HG02759 (cell line): ENCODE results near the gene PEX11A.
A peak's percentile ranks its signal among the peaks of the same experiment; 100 is the strongest.

Experiments used
- ATAC-seq: cut with Tn5 transposase; IDR thresholded peaks from one replicate; pipeline ENCODE4 v1.9.1; 2021; ENCODE audit warnings: mild to moderate bottlenecking, moderate library complexity; ENCODE audit not compliant: unreplicated experiment

Gene PEX11A

DNA sequence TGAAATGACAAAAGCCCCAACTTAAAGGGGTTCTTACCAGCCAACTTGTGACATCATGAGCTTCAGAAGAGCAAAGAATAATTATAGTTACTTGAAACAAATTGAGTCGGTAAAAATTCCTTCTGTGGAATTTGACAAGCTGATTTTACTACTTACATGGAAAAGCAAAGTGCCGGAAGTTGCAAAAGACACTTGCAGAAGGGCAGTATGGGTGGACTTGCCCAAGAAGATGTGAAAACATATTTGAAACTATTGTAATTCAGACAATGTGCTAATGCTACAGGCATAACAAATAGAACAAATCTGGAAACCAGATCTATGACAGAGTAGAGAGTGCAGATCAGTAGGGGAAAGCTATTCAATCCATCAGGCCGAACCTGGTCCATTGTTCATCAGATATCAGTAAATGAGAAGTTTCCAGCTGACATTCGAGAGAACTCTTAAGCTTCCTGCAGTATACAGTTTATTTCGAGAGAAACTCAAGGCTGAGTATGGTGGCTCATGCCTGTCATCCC lies 32.8 kb downstream of the PEX11A start:
- no peak for ATAC-seq

DNA sequence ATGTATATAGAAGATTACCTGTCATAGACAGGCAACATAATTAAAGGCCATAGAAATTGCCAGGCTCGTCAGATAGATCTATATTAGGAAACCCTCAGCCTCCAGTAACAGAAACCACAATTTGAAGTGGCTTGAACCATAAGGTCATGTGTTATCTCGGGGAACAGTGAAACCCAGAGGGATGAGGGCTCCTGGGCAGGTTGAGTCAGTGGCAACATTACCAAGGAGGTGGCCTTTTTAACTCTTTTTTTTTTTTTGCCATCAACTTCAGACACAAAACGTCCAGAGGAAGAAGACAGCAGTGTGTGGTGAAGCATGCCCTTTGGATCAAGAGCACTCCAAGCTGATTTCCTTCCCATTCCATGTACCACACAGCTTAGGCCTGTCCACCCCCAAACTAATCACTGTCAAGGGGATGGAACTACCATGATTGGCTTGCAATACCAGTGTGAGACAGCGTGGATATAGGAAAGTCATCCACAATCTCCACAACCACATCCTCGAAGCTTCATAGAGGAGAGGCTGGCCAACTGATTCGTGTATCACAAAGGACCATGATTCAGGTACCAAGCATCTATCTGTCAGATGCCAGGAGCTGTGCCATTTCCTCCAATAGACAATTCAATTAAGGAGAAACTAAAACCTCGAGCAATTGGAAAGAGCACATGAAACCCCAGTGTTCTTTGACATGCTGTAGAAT lies 34.3 kb downstream of the PEX11A start:
- ATAC-seq: no peak

DNA sequence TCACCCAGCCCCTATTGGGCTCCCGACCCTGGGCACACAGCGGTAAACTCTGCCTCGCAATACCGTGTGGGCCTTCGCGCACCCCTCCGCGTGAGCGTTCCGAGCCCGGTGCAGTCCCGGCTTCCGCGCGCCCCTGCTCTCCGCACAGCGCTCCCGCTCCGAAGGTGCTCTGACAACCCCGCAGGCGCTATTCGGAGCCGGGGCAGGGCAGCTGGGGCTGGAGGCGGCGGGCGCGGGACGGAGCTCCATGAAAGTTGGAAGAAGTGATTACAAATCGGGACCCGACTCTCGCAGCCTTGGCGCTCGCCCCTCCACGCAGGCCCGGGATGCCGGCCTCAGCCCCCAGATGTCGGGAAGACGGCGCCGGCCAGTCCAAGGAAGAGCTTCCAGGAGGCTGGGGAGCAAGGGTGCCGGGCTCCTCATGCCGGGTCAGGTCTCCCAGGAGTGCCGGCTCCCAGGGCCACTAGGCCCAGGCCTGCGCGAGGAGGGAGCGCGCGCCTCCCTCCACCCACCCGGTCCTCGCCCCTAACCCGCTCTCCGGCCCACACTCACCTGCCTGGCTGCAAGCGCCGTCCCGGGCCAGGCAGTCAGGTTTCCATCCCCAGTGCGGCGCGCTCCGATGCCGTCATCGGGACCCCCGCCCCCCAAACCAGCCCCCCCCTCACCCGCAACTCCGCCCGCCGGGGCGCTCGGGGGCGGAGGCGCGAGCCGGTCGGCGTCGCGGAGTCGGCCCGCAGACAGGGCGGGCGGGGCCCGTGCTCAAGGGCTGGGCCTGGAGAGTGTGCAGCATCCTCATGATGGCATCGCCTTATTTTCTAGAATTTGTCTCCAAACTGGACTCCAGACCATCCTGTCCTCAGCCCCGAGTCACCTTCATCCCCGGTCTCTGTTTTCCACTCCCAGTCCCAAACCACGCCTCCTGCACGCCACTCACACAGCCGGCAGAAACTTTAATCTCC lies 35.4 kb downstream of the PEX11A start, which contains the start of gene KIF7:
TSS of gene KIF7 (minus strand) at position 621 of the 959 bp plus-strand sequence. CDS start 2,537 bp downstream, outside the sequence.
- peak; percentile 43 for ATAC-seq

DNA sequence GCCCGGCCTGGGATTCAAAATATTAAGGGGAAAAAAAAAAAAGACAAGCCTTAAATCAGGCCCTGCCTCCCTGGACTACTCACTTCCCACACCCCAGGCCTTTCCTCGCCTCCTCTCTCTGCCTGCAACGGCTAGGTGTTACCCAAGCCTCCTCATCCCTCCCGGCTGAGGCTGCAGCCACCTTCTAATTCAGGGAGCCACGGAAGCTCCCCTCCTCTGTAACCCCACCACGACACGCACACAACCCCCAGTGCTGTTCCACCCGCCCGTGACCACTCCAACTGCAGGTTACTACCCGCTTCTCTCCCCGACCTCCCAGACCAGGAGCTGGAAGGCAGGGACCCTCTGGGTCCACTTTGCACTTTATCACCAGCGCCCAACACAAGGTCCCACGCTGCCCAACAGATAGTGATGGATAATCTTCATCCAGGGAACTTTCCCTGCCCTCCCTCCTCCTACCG lies 36.2 kb downstream of the PEX11A start:
- no peak for ATAC-seq

GRCh38 chr15:89653578-89653977 lies 37.0 kb downstream of the PEX11A start:
- ATAC-seq: no peak

- ATAC-seq: no peak
Observed at GRCh38 chr15:89652666-89653065, 37.9 kb downstream of the PEX11A start.

DNA sequence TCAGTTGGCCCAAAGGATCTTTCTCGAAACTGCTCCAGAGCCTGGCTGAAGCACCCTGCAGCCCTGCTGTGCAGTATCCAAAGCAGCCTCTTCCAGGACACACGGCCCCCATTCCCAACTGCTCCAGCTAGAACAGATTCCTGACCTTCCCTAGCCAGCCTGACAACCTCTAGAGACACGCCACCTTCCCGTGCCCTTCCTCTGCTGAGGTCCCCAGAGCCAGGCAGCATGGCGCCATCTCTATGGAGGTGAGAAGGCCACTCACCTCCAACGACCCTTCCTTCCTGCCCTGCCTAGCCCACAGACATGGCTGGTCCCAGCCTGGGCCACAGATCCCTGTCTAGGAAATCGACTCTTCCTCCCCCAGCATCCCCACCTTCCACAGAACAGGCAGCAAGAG lies 38.4 kb downstream of the PEX11A start:
- ATAC-seq: no peak

GRCh38 chr15:89649716-89650115 lies 40.8 kb downstream of the PEX11A start:
- ATAC-seq: no peak

DNA sequence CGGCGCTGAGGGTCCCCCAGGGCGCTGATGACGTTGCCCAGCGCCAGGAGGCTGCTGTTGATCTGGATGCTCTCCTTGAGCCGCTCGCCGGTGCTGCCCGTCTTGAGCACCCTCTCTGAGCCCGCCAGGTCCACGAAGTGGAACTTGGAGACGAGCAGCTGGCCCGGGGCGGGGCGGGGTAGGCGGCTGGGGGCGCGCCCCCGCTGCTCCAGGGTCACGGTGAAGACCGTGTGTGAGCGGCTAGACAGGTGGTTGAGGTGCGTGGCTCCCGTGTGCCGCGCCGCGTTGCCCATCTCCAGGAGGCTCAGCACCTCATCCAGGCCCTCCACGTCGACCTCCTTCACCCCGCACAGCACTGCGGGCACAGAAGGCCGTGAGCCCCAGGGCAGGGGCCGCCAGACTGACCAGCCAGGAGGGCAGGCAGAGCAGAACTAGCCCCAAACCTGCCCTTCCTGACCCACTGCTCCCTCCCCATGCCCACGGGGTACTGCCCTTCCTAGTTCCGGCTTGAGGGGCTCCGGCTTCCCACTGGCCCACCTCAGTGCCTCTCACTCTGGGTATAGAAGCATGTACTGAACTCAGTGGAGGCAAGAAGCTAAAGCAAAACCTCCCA lies 41.4 kb downstream of the PEX11A start:
- no peak for ATAC-seq

DNA sequence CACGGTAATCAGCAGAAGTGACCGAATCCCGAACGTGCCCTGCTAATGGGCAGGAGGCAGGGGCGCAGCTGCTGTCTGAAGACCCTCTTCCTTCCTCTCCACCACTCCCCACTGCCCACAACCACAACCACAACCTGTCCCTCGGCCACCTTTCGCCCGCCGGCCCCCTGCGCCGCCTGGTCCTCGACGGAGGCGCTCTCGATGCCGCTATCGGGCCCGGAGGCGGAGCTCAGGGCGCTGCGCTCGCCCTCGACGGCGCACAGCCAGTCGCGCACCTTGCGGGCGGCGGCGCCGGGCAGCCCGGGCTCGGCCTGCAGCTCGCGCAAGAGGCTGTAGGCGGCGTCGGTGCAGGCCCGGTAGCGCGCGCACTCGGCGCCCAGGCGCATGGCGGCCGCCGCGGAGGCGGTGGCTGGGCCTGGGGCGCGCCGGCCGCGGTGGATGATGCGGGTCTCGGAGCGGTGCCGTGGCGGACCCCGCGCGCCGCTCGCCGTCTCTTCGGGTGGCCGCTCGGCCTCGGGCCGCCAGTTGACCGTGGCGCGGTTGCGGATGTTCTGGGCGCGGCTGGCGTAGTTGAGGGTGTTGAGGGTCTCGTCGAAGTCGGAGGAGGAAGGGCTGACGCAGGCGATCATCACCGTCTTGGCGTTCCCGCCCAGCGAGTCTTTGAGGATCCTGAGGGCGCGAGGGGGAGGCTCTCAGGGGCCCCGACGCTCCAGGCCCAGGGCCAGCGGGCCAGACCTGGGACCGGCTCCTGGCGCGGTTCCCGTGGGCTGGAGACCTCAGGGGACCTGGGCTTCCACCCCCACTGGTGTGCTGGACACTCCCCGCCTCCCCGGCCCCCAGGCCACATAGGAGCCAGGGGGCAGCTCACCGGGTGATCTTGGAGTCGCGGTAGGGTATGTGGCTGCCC lies 42.2 kb downstream of the PEX11A start:
- ATAC-seq: no peak

- ATAC-seq: no peak
Observed at GRCh38 chr15:89647191-89647851, 43.2 kb downstream of the PEX11A start.

DNA sequence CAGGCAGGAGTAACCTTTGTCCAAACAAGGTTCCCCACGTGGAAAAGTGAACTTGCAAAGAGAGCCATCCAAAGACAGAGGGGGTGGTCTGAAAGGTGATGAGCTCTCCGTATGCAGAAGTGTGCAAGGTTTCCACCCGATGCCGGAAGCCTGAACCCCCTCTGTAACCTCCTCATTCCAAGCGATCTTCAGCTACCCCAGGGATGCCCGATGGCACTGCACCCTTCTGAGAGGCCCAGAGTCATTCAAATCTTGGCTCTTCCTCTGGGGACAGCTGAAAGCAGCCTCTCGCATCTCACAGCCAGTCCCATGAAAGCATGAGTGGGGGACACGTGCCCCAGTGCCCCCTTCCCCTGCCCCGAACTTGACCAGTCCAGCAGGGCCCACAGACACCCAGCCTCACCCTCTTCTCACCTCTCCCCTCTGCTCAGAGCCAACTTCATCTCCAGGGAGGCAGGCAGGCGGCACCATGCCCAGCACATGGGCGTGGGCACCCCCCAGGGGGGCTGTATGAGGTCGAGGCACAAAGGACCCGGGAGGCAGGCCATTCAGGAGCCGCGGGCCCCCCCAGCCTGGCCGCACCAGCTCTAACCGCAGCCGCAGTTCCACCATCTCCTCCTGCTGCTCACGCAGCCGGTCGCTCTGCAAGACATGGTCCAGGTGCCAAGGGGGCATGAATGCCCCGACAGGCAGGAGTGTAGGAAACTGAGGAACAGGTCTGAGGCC lies 44.0 kb downstream of the PEX11A start:
- no peak for ATAC-seq

DNA sequence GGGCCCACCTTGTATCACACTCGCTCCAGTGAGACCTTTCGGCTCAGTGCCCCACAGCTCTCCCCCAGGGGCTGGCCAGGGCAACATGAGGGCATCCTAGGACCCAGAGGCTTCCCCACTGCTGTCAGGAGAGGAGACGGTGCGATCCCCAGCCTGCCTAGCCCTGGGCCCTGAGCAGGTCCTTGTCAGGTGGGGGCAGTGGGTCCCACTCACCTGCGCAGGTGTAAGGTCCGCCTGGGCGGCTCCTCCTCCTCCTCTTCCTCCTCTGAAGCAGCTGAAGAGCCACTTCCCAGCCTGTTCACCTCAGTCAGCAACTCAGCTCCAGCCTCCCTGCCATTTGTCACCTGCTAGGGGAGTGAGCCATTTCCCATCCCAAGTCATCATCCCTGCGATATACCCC lies 44.9 kb downstream of the PEX11A start:
- ATAC-seq: no peak

GRCh38 chr15:89642106-89642505 lies 48.4 kb downstream of the PEX11A start:
- no peak for ATAC-seq

DNA sequence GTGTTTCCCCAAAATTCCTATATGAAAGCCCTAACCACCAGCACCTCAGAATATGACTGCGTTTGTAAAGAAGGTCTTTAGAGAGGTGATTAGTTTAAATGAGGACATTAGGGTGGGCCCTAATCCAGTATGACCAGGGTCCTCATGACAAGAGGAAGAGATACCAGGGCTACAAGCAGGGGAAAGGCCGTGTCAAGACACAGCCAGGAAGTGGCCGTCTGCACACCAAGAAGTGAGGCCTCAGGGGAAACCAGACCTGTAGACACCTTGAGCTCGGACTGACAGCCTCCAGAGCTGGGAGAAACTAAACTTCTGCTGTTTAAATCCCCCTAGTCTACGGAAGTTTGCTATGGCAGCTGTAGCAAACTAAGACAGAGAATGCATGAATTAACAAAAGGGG lies 49.5 kb downstream of the PEX11A start:
- ATAC-seq: no peak

DNA sequence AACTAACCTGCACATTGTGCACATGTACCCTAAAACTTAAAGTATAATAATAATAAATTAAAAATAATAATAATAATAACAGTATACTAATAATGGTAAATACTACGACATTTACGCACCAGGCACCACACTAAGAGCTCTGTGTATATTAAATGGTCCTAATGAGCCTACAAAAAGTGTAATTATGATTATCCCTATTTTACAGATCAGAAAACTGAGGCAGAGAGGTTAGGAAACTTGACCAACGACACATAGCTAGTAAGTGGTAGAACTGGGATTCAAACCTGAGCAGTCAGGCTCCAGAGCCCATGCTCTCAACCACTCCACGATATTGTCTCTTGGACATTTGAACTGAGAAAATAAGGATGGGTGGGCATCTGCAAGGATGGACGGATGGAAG lies 50.3 kb downstream of the PEX11A start:
- ATAC-seq: no peak

GRCh38 chr15:89633585-89633984 lies 57.0 kb downstream of the PEX11A start:
- no peak for ATAC-seq

- ATAC-seq: no peak
Observed at GRCh38 chr15:89632563-89633430, 57.8 kb downstream of the PEX11A start.
